HG03175 (cell line): ENCODE measurements around the gene UTS2R.
"Not testable (repeated sequence)": the region's sequence is repeated elsewhere in the genome, so short reads cannot be mapped to it uniquely, and the experiment has no call there.

Experiments
- ATAC-seq: cut with Tn5 transposase; IDR thresholded peaks from one replicate; pipeline ENCODE4 v1.9.1; 2021; ENCODE audit warnings: mild to moderate bottlenecking, moderate library complexity; ENCODE audit not compliant: unreplicated experiment

The UTS2R gene

DNA sequence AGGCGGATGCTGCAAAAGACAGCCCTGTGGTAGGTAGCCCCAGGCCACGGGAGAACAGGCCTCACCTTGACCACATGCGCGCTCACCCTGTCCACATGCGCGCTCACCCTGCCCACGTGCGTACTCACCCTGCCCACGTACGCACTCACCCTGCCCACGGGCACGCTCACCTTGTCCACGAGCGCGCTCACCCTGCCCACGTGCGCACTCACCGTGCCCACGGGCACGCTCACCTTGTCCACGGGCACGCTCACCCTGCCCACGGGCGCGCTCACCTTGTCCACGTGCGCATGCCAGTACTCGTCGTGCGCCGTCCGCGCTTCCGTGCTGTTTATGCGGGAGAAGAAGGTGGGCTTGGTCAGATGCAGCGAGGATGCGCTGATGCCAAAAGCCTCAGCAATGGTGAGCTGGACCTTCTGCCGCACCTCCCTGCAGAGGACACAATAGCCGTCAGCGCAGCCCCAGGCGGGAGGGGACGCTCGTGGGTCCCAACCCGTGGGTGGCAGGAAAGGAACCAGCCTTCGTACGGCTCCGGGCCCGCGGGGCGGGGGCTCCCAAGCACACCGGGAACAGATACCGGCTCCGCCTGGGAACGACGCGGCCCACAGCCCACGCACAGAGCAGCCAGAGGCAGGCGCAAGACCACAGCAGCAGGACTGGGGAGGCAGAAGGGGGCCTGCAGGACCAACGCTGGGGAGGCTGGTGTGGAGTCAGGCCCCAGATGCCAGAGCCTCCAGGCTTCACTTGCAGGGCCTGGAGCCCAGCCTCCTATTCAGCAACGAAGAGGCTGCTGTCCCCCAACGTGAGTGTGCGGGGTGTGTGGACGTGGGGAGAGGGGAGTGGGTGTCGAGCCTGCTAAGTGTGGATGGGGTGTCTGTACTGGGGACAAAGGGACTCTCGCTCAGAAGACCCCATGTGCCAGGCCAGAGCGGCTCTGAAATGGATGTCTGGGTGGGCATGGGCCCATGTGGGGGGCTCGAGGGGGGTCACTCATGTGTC, 32.4 kb downstream of the UTS2R start:
- no peak for ATAC-seq

DNA sequence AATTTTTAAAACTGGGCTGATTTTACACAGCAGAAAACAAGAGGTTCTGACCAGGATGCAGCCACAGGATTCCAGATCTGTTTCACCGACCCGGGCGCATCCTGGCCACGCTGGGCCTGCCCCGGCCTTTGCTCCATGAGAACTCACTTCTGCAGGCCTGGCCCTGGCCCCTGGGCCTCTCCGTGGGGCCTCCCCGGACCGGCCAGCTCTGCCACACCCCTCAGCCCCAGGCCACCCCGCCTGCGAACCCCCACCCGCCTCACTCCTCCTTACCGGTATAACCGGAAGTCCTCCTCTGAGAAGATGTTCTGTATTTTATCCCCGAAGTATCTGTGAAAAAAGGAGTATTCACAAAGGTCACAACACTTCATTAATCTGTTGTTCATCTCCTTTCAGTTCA, 33.5 kb downstream of the UTS2R start:
- ATAC-seq = no peak

DNA sequence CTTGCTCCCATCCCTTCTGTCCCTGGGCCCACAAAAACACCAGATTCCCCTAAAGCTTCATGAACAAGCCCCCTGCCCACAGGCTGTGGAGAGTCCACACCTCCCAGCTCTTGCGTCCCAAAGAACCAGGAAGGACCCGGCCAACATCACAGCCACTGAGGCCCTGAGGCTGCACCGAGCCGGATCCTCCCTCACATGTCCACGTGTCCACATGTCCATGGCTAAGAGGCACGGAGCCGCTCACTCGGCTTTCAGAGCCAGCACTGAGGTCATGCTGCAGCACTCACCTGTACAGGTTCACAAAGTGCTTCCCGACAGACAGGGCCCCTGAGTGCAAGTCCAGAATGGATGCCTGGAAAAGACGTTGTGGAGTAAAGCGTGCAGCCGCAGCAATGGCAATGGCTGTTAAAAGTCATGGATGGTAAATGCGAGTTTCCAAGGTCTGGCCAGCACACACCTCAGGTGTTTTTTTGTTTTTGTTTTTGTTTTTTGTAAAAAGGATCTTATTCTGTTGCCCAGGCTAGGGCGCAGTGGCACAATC, 34.6 kb downstream of the UTS2R start:
- ATAC-seq = no peak

DNA sequence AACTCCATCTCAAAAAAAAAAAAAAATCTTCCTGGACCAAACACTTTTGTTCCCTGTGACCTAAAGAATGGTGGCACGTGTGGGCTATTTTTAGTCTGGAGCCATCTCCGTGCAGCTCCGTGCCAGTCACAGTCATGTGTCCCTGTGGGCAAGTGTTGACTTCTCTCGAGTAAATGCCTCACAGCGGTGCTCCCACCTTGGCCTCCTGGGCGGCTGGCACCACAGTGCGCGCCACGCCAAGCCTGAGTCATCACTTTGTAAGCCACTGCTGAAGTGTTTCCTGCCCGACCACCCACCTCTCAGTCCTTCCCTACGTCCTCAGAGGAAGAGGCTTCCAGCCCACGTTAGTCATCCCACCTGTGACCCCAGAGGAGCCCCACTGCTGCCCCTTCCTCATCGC, 35.7 kb downstream of the UTS2R start:
- no peak for ATAC-seq

DNA sequence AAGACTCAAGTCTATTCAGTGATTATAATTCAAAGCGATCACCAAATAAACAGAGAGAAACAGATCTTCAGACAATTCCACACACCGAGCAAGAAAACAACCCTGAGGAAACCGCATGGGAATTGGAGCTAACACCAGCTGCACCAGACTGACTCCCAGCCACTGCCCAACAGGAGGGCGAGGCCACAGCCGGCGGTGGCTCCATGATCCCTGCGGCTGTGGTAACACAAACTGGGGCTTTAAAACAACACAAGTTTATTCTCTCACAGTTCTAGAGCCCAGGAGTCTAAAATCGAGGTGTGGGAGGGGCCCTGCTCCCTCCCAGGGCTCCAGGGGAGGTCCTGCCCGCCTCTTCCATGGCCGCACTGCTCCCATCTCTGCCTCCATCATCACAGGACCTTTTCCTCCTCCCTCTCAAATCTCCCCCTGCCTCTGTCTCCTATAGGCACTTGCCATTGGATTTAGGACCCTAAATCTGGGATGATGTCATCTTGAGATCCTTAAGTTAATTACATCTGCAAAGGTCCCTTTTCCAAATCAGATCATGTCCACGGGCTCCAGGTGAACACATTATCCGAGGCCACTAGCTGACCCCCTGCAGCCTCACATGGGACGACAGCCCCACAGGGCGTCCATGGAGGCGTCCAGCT, 36.8 kb downstream of the UTS2R start:
- ATAC-seq = no peak

DNA sequence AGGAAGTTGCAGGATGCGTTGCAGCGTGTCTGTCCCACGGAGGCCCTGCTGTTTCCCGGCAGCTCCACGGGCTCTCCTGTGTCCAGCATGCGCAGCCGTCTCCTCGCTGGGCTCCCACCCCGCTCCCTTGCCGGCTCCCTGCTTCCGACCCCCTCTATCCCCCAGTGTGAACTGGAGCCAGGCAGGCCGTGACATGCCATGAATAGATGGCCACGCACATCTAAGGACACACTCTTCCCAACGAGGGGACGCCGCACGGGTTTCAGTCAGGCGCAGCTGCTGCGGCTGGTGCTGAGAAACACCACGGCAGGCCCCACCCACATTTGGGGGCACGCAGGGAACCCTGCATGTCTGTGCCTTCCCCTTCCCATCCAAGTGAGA, 37.4 kb downstream of the UTS2R start:
- no peak for ATAC-seq

DNA sequence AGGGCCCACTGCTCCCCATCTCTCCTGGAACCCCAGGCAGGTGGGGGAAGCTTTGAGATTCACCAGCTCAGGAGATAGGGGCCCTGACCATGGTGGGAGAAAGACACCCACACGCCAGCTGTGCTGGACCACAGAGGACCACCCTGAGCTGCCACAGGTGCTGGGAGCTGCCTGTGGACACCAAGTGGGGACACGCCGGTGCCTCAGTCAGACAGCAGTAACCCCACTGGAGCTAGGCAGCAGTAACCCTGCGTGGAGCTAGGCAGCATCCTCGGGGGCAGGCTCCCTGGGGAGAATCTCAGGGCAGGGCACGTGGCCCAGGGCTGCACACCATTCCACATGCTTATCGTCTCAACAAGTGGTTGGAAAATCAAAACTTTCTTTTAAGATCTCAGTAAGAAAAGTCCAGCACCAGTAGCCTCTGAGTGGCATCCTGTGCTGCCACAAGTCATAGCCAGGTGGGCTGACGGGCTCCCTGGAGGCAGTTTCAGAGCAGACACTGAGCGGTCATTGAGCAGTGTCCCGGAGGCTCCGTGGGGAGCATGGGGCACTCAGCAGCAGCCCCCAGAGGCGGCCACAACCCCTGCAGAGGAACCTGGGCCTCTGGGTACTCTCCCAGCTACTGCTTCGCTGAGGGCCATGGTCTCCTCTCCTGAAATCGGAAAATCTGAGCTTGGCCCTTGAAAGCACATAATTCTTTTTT, 38.6 kb downstream of the UTS2R start:
- no peak for ATAC-seq

DNA sequence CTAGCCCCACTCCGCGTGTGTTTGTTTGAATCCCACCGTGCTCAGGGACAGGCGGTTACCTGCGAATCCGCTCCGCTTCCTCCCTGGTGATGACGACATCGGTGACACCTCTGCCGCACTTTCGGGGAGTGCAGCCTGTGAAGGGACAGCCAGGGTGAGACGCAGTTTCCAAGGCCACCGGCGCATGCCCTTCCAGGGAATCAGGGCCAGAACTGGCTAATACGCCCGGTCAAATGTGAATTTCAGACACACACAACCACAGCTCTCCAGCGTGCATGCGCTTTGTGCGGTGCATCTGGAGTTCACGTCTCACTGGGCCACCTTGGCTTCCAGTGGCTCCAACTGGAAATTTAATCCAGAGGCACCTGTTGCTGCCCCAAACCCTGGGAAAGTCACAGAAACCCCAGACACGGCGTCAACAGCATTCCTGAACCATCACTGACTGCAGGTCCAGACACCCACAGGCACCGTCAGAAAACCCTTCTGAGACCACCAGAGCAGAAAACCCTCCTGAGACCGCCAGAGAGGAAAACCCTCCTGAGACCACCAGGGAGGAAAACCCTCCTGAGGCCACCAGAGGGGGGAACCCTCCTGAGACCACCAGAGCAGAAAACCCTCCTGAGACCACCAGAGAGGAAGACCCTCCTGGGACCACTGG, 40.0 kb downstream of the UTS2R start:
- ATAC-seq = no peak

DNA sequence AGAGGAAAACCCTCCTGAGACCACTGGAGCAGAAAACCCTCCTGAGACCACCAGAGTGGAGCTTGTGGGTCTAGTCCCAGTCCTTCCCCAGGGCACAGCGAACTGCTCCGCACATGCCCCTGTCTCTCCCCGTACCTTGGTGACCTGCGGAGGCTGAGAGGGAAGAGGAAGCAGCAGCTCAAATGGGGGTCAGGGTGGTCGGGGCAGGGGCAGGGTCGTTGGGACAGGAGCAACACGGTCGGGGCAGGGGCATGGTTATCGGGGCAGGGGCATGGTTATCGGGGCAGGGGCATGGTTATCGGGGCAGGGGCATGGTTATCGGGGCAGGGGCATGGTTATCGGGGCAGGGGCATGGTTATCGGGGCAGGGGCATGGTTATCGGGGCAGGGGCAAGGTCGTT, 40.5 kb downstream of the UTS2R start:
- ATAC-seq = not testable (repeated sequence)

DNA sequence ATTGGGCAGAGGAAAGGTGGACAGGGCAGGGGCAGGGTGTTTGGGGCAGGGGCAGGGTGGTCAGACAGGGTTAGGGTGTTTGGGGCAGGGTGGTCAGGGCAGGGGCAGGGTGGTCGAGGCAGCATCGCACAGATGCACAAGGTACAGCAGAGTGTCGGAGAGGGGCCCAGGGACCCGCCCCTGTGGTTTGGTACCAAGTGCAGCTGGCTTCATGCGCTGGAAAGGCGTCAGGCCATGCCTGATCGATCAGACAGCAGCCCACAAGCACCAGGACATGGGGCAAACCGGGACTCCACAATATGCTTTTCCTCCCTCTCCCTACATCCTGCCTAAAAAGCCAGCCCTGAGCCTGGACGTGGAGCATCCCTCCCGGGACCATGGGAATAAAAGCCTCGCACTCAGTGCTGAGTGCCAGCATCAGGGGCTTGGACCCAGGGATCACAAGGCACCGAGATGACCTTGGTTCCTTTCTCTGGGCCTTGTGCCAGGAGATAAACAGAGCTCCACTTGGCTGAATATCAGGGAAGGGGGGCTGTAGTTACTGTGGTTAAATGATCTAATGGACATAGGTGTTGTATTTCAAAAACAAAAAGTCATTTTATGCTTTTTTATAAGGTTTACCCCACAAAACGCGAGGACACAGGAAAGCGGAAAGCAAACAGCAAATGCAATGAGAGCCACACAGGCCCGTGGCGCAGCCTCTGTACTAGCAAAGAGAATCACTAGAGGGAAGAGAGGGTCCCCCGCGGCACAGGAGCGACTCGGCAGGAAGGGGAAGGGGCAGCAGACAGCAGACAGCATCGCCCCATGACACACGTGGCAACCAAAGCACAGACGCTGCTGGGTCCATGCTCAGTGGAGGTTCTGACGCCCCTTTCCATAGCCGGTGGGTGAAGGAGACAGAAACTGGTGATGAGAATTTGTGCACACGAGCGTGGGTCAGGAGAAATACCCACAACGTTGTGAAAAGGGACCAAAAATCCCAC, 41.3 kb downstream of the UTS2R start:
- ATAC-seq = no peak

DNA sequence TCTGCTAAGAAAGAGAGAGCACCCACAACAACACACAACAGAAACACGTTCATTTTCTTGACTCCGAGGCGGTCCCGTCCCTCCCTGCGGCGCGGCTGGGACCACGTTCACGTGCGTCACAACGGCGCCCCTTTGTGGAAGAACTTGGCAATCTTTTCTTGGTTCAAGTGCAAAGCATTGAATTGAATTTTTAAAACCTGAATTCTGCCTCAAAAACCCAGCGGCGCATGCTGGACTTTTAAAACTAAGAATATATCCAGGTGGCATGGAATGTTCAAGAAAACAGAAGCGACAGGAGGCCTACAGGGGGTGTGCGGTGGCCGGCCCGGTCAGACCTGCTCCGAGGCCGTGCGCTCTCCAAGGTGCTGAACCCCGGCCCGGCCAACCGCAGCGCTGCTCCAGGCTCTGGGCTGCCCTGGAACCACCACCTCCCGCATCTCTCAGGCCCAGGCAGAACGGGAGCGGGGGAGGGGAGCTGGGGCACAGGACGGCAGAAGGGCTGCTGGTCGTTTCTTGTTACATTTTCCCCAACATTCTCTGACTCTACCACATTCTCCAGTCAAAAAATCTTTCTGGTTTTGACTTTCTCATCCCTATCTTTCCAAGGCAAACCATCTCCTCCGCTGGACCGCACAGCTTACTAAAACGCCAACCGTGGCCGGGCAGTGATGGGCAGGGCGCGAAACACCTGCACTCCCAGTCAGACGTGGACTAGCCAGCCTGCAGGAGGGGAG, 43.1 kb downstream of the UTS2R start:
- ATAC-seq = no peak

DNA sequence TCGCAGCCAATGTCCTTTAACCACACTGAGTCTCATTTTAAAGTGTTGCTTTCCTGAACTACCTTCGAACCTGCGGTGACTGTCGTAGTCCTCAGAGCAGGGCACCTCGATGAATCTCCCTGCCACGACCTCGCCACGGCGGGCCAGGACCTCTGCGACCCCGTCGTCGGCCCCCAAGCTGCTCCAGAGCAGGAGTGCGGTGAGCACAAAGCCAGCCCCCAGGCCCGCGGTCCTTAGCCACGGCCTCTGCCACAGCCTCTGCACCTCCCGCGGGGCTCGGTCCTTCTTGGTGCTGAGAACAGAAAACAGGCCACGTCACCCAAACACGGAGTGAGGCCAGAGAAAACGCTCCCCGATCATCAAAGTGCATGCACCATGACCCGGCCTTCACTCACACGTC, 43.8 kb downstream of the UTS2R start:
- ATAC-seq = no peak

DNA sequence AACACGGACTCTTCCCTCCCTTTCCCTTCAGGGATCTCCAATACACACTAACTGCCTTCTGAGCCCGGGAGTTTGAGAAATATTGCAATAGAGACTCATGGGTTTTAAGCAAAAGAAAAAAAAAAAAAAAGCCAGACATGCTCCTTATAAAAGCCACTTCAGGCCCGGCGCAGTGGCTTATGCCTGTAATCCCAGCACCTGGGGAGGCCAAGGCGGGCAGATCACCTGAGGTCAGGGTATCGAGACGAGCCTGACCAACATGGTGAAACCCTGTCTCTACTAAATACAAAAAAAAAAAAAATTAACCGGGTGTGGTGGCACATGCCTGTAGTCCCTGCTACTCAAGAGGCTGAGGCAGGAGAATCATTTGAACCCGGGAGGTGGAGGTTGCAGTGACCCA, 44.2 kb downstream of the UTS2R start:
- no peak for ATAC-seq

DNA sequence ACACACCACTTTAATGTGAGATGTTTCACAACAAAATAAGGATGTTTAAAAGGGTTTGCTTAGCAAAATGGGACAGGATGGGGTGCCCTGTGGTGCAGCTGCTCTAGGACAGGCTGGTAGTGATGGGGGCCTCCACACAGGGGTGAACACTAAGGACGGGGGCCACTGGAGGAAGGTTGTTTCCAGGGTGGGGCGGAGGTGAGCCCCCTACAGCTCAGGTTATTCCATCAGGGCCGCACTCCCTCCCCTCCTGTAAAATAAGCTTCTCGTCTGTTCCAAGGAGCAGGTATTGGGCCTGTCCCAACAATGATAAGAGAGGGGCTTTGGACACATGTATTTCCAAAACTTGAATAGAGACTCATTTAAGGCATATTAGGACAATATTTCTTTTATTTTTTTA, 44.7 kb downstream of the UTS2R start:
- no peak for ATAC-seq

DNA sequence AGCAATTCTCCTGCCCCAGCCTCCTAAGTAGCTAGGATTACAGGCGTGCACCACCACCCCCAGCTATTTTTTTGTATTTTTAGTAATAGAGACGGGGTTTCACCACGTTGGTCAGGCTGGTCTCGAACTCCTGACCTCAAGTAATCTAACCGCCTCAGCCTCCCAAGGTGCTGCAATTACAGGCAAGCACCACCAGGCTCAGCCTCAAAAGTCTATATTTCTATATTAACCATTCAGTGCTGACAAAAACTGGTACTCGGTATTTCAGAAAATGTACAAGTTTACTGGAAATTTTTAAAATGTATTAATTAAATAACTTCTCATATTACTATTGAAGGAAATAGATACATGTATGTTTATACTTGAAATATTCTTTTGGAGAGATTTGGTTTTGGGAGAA, 45.2 kb downstream of the UTS2R start:
- ATAC-seq = no peak

DNA sequence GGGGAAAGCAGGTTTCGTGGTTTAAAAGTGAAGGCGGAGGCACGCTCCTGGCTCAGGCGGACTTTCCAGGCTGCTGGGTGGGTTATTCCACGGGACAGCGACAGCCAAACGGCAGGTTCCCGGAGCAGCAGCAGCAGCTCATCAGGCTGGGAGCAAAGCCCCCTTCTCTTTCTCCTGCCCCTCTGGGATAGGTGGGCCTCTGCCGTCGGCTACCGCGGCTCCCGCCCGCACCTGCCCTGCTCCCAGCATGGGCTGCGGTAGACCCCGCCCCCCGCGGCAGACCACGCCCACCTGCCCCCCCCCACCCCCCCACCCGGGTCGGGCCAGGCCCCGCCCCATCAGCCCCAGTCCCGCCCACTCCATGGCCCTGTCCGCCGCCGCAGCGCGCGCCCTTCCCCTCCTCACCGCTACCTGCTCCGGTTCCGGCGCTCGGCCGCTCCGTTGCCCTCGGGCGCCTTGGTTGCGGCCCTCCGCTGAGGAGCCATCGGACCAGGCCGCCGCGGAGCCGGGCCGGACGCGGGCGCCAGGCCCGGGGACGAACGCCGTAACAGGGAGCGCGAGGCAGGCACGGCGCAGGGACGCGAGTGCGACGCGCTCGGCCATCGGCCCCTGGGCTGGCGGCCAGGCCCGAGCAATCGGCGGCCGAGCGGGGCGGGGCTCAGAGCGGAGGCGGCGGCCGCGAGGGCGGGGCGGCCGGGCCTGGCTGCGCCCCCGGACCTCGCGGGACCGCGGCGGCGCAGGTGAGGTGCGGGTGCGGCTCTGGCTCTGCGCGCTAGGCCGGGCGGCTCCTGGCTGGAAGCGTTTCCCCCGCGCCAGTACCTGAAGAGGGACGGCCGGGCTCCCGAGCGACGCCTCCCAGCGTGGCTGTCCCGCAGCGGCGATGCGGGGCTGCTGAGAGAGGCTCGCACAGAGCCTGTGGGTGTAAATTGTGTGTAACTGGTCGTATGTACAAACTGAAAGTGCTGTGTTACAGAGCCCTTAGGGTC, 46.7 kb downstream of the UTS2R start, which contains the start of the genes HEXD and OGFOD3:
TSS of gene HEXD (plus strand) at position 347 of the 986 bp plus-strand sequence. CDS start 1,453 bp downstream, outside the sequence.
TSS of gene OGFOD3 (minus strand) at position 586 of the 986 bp plus-strand sequence. CDS start at position 485, 101 bp downstream.
- ATAC-seq = peak; percentile 79

DNA sequence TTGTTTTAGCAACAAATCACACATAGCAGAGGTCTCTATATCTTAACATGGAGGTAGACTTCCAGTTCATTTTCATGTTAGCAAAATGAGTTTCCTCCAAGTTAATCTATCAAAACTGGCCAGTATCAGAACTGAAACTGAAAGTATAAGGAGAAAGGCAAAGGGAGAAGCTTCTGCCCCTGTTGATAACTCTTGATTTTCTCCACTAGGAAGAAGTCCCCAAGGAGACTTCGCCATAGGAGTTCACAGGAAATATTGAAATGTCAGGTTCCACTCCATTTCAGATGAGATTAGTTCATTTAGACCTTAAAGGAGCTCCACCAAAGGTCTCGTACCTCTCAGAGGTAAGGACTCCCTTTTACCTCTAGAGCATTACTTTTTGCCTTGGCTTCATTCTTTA, 48.0 kb downstream of the UTS2R start:
- no peak for ATAC-seq
